Endothelial cell of umbilical vein (primary cell): ENCODE measurements around the gene ZP4. TPM values are rescaled to one million over a fixed set of nuclear protein-coding genes. Genes with fewer than 3 reads are reported as not detected.

ENCODE experiments used
- BruUV-seq: library from RNA; stranded (reverse); fragments of 400-500 nt; replicated peaks from 2 replicates; lab custom pipeline; 2021; lab: Mats Ljungman, UMichigan
- CTCF ChIA-PET: fragments of 300-600, 350-600 bp; sonication (Branson Sonifier 250); formaldehyde crosslinking; loops from one replicate; lab custom pipeline; 2021; ENCODE audit warnings: antibody characterized with exemption, inconsistent platforms; lab: Charles Lee
- POLR2A ChIA-PET: fragments of 300-600, 350-600 bp; sonication (Branson Sonifier 250); formaldehyde crosslinking; loops from one replicate; lab custom pipeline; 2021; ENCODE audit warnings: antibody characterized with exemption, inconsistent platforms; lab: Charles Lee
- DNase-seq: peaks from one replicate; pipeline ENCODE4 v3.0.0-alpha.2; 2011; ENCODE audit warnings: low read depth, low spot score
- FAIRE-seq: peaks from 2 replicates; lab custom pipeline; 2011; peaks lifted over from hg19 to GRCh38; lab: Jason Lieb, UNC
- H2AFZ ChIP-seq: 2 replicates; pipeline ENCODE4 v1.6.0; 2012; ENCODE audit warnings: low read depth, low read length, control low read depth, inconsistent platforms
- H3K27ac ChIP-seq: 2 replicates; pipeline ENCODE4 v1.5.1; 2011; ENCODE audit warnings: low read depth, mild to moderate bottlenecking, control low read depth, low read length, moderate library complexity; ENCODE audit not compliant: insufficient read depth
- H3K27me3 ChIP-seq, 2 experiments: 2 replicates each; pipeline versions ENCODE4 v1.6.0 to v1.6.1; 2011; ENCODE audit warnings: low read length in 2 of 2, mixed read lengths in 1 of 2; ENCODE audit not compliant: control insufficient read depth in 2 of 2, insufficient read depth in 2 of 2
- H3K36me3 ChIP-seq, 2 experiments: 2 replicates in 1 of 2; 3 replicates in 1 of 2; pipeline ENCODE4 v1.5.1; 2011; ENCODE audit warnings: low read length in 2 of 2, mild to moderate bottlenecking in 1 of 2, moderate library complexity in 1 of 2; ENCODE audit not compliant: control insufficient read depth in 2 of 2, insufficient read depth in 2 of 2; ENCODE audit errors: extremely low read depth in 1 of 2
- H3K4me1 ChIP-seq: 3 replicates; pipeline ENCODE4 v1.5.1; 2011; ENCODE audit warnings: mild to moderate bottlenecking, low read length; ENCODE audit not compliant: control insufficient read depth, insufficient read depth; ENCODE audit errors: extremely low read depth
- H3K4me2 ChIP-seq: 2 replicates; pipeline ENCODE4 v1.6.1; 2011; ENCODE audit warnings: low read length, control low read depth, mixed read lengths; ENCODE audit not compliant: insufficient read depth
- H3K4me3 ChIP-seq, 3 experiments: fragments of 200-600 bp in 1 of 3; sonication (generic), shearing (Covaris generic) in 1 of 3; replicated peaks in 1 of 3; 2 replicates each; pipeline ENCODE4 v1.5.1; 2011 to 2016; ENCODE audit warnings: control low read depth in 3 of 3, low read length in 3 of 3, mild to moderate bottlenecking in 2 of 3, inconsistent platforms in 1 of 3, low read depth in 1 of 3, moderate library complexity in 1 of 3; ENCODE audit not compliant: insufficient read depth in 1 of 3
- H3K79me2 ChIP-seq: 2 replicates; pipeline ENCODE4 v1.6.0; 2012; ENCODE audit warnings: low read length, inconsistent platforms; ENCODE audit not compliant: control insufficient read depth, insufficient read depth
- H3K9ac ChIP-seq: replicated peaks from 2 replicates; pipeline ENCODE3; 2011; ENCODE audit warnings: low read length, control low read depth; ENCODE audit not compliant: insufficient read depth; ENCODE audit errors: extremely low read depth
- H3K9me1 ChIP-seq: replicated peaks from 3 replicates; pipeline ENCODE4 v1.6.0; 2011; ENCODE audit warnings: mild to moderate bottlenecking, low read length; ENCODE audit not compliant: control insufficient read depth, insufficient read depth; ENCODE audit errors: extremely low read depth
- H3K9me3 ChIP-seq: replicated peaks from 2 replicates; pipeline ENCODE4 v1.5.1; 2012; ENCODE audit warnings: low read length, inconsistent platforms; ENCODE audit not compliant: control insufficient read depth, insufficient read depth
- H4K20me1 ChIP-seq: replicated peaks from 2 replicates; pipeline ENCODE3; 2011; ENCODE audit warnings: mild to moderate bottlenecking, low read length; ENCODE audit not compliant: control insufficient read depth, insufficient read depth; ENCODE audit errors: extremely low read depth
- CTCF ChIP-seq, 2 donors: IDR thresholded peaks; 1 replicate in 1 of 2; 2 replicates in 1 of 2; pipeline ENCODE4 v1.5.1; 2011; ENCODE audit warnings: low read length in 2 of 2, mild to moderate bottlenecking in 2 of 2, moderate library complexity in 2 of 2, control low read depth in 1 of 2, inconsistent platforms in 1 of 2, low read depth in 1 of 2; ENCODE audit not compliant: insufficient read depth in 1 of 2; ENCODE audit errors: extremely low read depth in 1 of 2
- EZH2 ChIP-seq: IDR thresholded peaks from 2 replicates; pipeline ENCODE4 v1.6.1; 2012; ENCODE audit warnings: borderline replicate concordance, low read depth, mild to moderate bottlenecking, moderate library complexity, low read length, inconsistent platforms; ENCODE audit not compliant: severe bottlenecking
- FOS ChIP-seq: IDR thresholded peaks from 2 replicates; pipeline ENCODE4 v1.6.1; 2011; ENCODE audit warnings: mild to moderate bottlenecking, low read length, moderate library complexity, borderline replicate concordance; ENCODE audit not compliant: insufficient read depth
- GATA2 ChIP-seq: IDR thresholded peaks from 2 replicates; pipeline ENCODE4 v1.7.0; 2011; ENCODE audit warnings: low read depth, mild to moderate bottlenecking, moderate library complexity, mixed read lengths, low read length; ENCODE audit not compliant: insufficient read length, insufficient read depth
- JUN ChIP-seq: IDR thresholded peaks from 2 replicates; pipeline ENCODE4 v1.6.1; 2011; ENCODE audit warnings: borderline replicate concordance, low read depth; ENCODE audit not compliant: insufficient read length, insufficient read depth
- MYC ChIP-seq: IDR thresholded peaks from one replicate; pipeline ENCODE4 v1.6.1; 2011; ENCODE audit warnings: mild to moderate bottlenecking, low read depth, low read length
- POLR2A ChIP-seq: IDR thresholded peaks from 2 replicates; pipeline ENCODE4 v1.6.1; 2012; ENCODE audit warnings: low read depth, mild to moderate bottlenecking, control low read depth, low read length
- POLR2AphosphoS5 ChIP-seq: IDR thresholded peaks from 2 replicates; pipeline ENCODE4 v1.6.1; 2012; ENCODE audit warnings: low read depth, mild to moderate bottlenecking, control low read depth, low read length, moderate library complexity; ENCODE audit not compliant: insufficient read depth
- dilution Hi-C: fragments of 300-500 bp; cut with MboI; formaldehyde crosslinking; loops from one replicate; pipeline ENCODE4 v1.15.0; 2019; ENCODE audit warnings: low sequenced_read_pairs; ENCODE audit not compliant: extremely low pct_ligation_motif_present
- intact Hi-C: fragments of 100-400 bp; cut with micrococcal nuclease; formaldehyde crosslinking; loops from one replicate; pipeline ENCODE4 v1.10.0; 2022
- polyA plus RNA-seq, 4 experiments: library from polyadenylated mRNA; depleted of rRNA in 3 of 4; stranded (reverse) in 3 of 4; unstranded in 1 of 4; fragments of >200 nt; gene quantifications; 2 replicates each; pipeline versions ENCODE4 v1.2.1 to v1.2.3, GENCODE V29; 2011 to 2012; ENCODE audit warnings: missing spikeins in 1 of 4
- total RNA-seq: library from RNA; stranded (reverse); gene quantifications from 2 replicates; pipeline ENCODE4 v1.2.3, GENCODE V29; 2021
- TF ChIP-seq, protein P1 (sequence below): IDR thresholded peaks from 2 replicates; pipeline ENCODE4 v1.6.1; 2011; ENCODE audit not compliant: insufficient read depth, insufficient read length

ZP4 gene
- total and polyA plus RNA-seq, 2 donors (not counting 3 experiments of a cell fraction or from before 2014, with no cell fraction given) = not detected

- Histone ChIP-seq H3K4me1 (no peaks in the 10 kb centered on the region), H3K4me2 (no peak overlapping the region), H3K27ac (no peak overlapping the region), H2AFZ (no peak overlapping the region), H3K4me3 (no peak overlapping the region), H3K36me3 (no peaks in the 10 kb centered on the region), H4K20me1 (no peaks in the 10 kb centered on the region), H3K9me1 (no peaks in the 10 kb centered on the region), H3K9ac (no peak overlapping the region), H3K9me3 (peaks cover 5% of the 10 kb centered on the region), H3K27me3 (no peaks in the 10 kb centered on the region), H3K79me2 (no peaks in the 10 kb centered on the region)
- POLR2A ChIA-PET = no interaction called here
- intact Hi-C loops = no loop called here
- BruUV-seq = no TSS peak
- DNase-seq (no peak), FAIRE-seq (no peak)
- TF ChIP-seq MYC (no peak), FOS (no peak), GATA2 (no peak), POLR2AphosphoS5 (no peak), POLR2A (no peak), JUN (no peak), CTCF (IDR thresholded peaks at IDR 0.05; ENCODE audit: extremely low read depth in 1 of 2, insufficient read depth in 1 of 2, low read depth in 1 of 2, low read length in 2 of 2) (no peak), EZH2 (no peak)
- TF ChIP-seq, protein P1, sequence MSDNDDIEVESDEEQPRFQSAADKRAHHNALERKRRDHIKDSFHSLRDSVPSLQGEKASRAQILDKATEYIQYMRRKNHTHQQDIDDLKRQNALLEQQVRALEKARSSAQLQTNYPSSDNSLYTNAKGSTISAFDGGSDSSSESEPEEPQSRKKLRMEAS = no peak
- dilution Hi-C loops = no loop called here
- CTCF ChIA-PET = no interaction called here
Observed at GRCh38 chr1:237931581-237931980, 40.9 kb upstream of the ZP4 start.
